Measurements from ENCODE around the gene SSTR5.

DNA sequence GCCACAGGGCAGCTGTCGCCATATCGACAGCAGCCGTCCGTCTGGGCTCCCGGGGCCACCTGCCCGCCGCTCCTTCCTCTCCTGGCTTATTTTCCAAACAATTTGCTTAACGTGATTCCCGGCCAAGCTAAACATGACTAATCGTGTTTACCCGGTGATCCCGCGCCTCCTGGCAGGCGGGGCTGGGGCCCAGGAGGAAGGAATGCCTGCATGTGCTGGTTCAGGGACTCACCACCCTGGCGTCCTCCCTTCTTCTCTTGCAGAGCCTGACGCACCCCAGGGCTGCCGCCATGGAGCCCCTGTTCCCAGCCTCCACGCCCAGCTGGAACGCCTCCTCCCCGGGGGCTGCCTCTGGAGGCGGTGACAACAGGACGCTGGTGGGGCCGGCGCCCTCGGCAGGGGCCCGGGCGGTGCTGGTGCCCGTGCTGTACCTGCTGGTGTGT is 6.1 kb downstream of the SSTR5 start:
- TF ChIP-seq POLR2A (IDR thresholded peaks at IDR 0.05; ENCODE audit: low read depth, low read length) = no peak
- no peak for TF ChIP-seq RAD21 (IDR thresholded peaks at IDR 0.05; ENCODE audit: low read length)
- TF ChIP-seq, protein P1, sequence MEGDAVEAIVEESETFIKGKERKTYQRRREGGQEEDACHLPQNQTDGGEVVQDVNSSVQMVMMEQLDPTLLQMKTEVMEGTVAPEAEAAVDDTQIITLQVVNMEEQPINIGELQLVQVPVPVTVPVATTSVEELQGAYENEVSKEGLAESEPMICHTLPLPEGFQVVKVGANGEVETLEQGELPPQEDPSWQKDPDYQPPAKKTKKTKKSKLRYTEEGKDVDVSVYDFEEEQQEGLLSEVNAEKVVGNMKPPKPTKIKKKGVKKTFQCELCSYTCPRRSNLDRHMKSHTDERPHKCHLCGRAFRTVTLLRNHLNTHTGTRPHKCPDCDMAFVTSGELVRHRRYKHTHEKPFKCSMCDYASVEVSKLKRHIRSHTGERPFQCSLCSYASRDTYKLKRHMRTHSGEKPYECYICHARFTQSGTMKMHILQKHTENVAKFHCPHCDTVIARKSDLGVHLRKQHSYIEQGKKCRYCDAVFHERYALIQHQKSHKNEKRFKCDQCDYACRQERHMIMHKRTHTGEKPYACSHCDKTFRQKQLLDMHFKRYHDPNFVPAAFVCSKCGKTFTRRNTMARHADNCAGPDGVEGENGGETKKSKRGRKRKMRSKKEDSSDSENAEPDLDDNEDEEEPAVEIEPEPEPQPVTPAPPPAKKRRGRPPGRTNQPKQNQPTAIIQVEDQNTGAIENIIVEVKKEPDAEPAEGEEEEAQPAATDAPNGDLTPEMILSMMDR (conservative IDR thresholded peaks at IDR 0.05; ENCODE audit: low read depth, low read length) = no peak
- TF ChIP-seq SMC3 (IDR thresholded peaks at IDR 0.05; ENCODE audit: low read depth, low read length) = no peak
- TF ChIP-seq MAZ (IDR thresholded peaks at IDR 0.05; ENCODE audit: borderline replicate concordance, low read depth, low read length) = peak; percentile 60; the same call in 1 of the 2 replicates
- no peak for TF ChIP-seq CHD1 (IDR thresholded peaks at IDR 0.05; ENCODE audit: low read depth, low read length)
- no peak for TF ChIP-seq CEBPB (IDR thresholded peaks at IDR 0.05; ENCODE audit: low read depth, low read length)
- TF ChIP-seq, protein P2, sequence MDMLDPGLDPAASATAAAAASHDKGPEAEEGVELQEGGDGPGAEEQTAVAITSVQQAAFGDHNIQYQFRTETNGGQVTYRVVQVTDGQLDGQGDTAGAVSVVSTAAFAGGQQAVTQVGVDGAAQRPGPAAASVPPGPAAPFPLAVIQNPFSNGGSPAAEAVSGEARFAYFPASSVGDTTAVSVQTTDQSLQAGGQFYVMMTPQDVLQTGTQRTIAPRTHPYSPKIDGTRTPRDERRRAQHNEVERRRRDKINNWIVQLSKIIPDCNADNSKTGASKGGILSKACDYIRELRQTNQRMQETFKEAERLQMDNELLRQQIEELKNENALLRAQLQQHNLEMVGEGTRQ (IDR thresholded peaks at IDR 0.05; ENCODE audit: low read depth, low read length) = no peak
- no peak for TF ChIP-seq MXI1 (IDR thresholded peaks at IDR 0.05; ENCODE audit: borderline replicate concordance, low read depth, low read length)
- TF ChIP-seq MAFK (IDR thresholded peaks at IDR 0.05; ENCODE audit: low read depth, low read length) = no peak
- TF ChIP-seq RCOR1 (IDR thresholded peaks at IDR 0.05; ENCODE audit: insufficient replicate concordance, low read length) = no peak
- TF ChIP-seq RFX5 (IDR thresholded peaks at IDR 0.05; ENCODE audit: low read depth, low read length) = no peak
- no peak for TF ChIP-seq FOS (IDR thresholded peaks at IDR 0.05; ENCODE audit: low read depth, low read length)
- peak; percentile 72 for TF ChIP-seq BHLHE40 (IDR thresholded peaks at IDR 0.05; ENCODE audit: low read depth, low read length)

All from IMR-90 (cell line).